SK-N-SH (cell line): ENCODE data around the gene RFT1.

Experiments used
- POLR2AphosphoS5 ChIP-seq: IDR thresholded peaks from 2 replicates; pipeline ENCODE4 v1.6.1; 2012; ENCODE audit warnings: low read depth, low read length
- SMC3 ChIP-seq: IDR thresholded peaks from 2 replicates; pipeline ENCODE4 v1.6.1; 2012; ENCODE audit warnings: low read depth, low read length, improper control_type of control experiment
- TAF1 ChIP-seq: IDR thresholded peaks from 2 replicates; pipeline ENCODE4 v1.6.1; 2012; ENCODE audit warnings: low read depth, mild to moderate bottlenecking, low read length, moderate library complexity, borderline replicate concordance
- TCF12 ChIP-seq: IDR thresholded peaks from 2 replicates; pipeline ENCODE4 v1.4.0; 2012
- YY1 ChIP-seq: IDR thresholded peaks from 2 replicates; pipeline ENCODE4 v1.4.0; 2012; ENCODE audit warnings: low read depth, mild to moderate bottlenecking
- TF ChIP-seq, protein P1 (sequence below): fragments of 200-600 bp; sonication (generic); IDR thresholded peaks from 2 replicates; pipeline ENCODE4 v1.6.1; 2017; ENCODE audit warnings: antibody characterized with exemption, mild to moderate bottlenecking, moderate library complexity

DNA sequence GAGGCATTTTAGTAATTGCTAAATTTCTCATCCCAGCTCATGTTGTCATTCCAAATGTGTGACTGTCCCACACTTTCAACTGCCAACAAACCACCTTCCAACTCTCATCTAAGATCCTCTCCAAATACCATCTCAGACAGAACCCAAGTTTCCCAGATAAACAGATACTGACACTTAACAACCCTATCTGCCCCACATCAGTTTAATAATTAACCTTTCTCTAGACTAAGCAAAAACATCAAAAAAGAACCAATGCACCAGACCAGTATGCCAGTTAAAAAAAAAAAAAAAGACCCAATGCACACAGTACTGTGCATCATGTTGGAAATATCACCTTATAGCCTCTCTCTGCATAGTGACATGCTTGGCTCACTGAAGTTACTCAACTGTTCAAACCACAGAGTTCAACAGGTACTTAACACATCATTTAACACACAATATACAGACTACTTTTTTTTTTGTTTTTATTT lies 89.8 kb downstream of the RFT1 start:
- TF ChIP-seq POLR2AphosphoS5 (no peak), YY1 (no peak), SMC3 (no peak), TAF1 (no peak), TCF12 (no peak)
- TF ChIP-seq, protein P1, sequence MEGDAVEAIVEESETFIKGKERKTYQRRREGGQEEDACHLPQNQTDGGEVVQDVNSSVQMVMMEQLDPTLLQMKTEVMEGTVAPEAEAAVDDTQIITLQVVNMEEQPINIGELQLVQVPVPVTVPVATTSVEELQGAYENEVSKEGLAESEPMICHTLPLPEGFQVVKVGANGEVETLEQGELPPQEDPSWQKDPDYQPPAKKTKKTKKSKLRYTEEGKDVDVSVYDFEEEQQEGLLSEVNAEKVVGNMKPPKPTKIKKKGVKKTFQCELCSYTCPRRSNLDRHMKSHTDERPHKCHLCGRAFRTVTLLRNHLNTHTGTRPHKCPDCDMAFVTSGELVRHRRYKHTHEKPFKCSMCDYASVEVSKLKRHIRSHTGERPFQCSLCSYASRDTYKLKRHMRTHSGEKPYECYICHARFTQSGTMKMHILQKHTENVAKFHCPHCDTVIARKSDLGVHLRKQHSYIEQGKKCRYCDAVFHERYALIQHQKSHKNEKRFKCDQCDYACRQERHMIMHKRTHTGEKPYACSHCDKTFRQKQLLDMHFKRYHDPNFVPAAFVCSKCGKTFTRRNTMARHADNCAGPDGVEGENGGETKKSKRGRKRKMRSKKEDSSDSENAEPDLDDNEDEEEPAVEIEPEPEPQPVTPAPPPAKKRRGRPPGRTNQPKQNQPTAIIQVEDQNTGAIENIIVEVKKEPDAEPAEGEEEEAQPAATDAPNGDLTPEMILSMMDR: no peak
